Stromal cell of bone marrow (primary cell): ENCODE data around the gene SLC44A1.

ENCODE experiments used
- DNase-seq: peaks from one replicate; pipeline ENCODE4 v3.0.0-alpha.2; 2012; ENCODE audit warnings: low read depth

Gene SLC44A1

GRCh38 chr9:105273731-105274130 lies 29.3 kb downstream of the SLC44A1 start:
- no peak for DNase-seq

GRCh38 chr9:105275111-105275510 lies 30.7 kb downstream of the SLC44A1 start:
- no peak for DNase-seq

- no peak for DNase-seq
Measured at GRCh38 chr9:105275938-105276337, 31.5 kb downstream of the SLC44A1 start.

- no peak for DNase-seq
Measured at GRCh38 chr9:105278751-105279150, 34.3 kb downstream of the SLC44A1 start.

- DNase-seq = no peak
Measured at GRCh38 chr9:105280691-105281090, 36.2 kb downstream of the SLC44A1 start.

GRCh38 chr9:105281272-105281671 lies 36.8 kb downstream of the SLC44A1 start:
- no peak for DNase-seq

GRCh38 chr9:105281926-105282325 lies 37.5 kb downstream of the SLC44A1 start:
- no peak for DNase-seq

- DNase-seq = no peak
Measured at GRCh38 chr9:105282870-105283621, 38.6 kb downstream of the SLC44A1 start.

- DNase-seq = no peak
Measured at GRCh38 chr9:105283795-105284194, 39.3 kb downstream of the SLC44A1 start.

- no peak for DNase-seq
Measured at GRCh38 chr9:105284463-105284862, 40.0 kb downstream of the SLC44A1 start.

- no peak for DNase-seq
Measured at GRCh38 chr9:105286098-105286497, 41.6 kb downstream of the SLC44A1 start.

GRCh38 chr9:105289305-105289704 lies 44.9 kb downstream of the SLC44A1 start:
- DNase-seq = no peak

GRCh38 chr9:105290418-105290817 lies 46.0 kb downstream of the SLC44A1 start:
- peak; percentile 39 for DNase-seq

- no peak for DNase-seq
Measured at GRCh38 chr9:105290954-105291353, 46.5 kb downstream of the SLC44A1 start.

GRCh38 chr9:105291422-105291859 lies 47.0 kb downstream of the SLC44A1 start:
- DNase-seq = no peak

GRCh38 chr9:105291938-105292337 lies 47.5 kb downstream of the SLC44A1 start:
- DNase-seq = no peak

- DNase-seq = no peak
Measured at GRCh38 chr9:105293408-105293807, 49.0 kb downstream of the SLC44A1 start.

GRCh38 chr9:105295201-105295550 lies 50.7 kb downstream of the SLC44A1 start:
- DNase-seq = no peak

GRCh38 chr9:105295986-105296385 lies 51.5 kb downstream of the SLC44A1 start:
- DNase-seq = no peak

GRCh38 chr9:105296445-105296844 lies 52.0 kb downstream of the SLC44A1 start:
- DNase-seq = no peak

- DNase-seq = peak; percentile 99
Measured at GRCh38 chr9:105296877-105297287, 52.4 kb downstream of the SLC44A1 start.

- no peak for DNase-seq
Measured at GRCh38 chr9:105297442-105298075, 53.1 kb downstream of the SLC44A1 start.

GRCh38 chr9:105299190-105299854 lies 54.9 kb downstream of the SLC44A1 start:
- DNase-seq = peak; percentile 97
